ENCODE data around the gene DTNBP1.

The DTNBP1 gene

GRCh38 chr6:15691250-15691869 is 28.5 kb upstream of the DTNBP1 start:
- no peak overlapping the region for H3K4me3 ChIP-seq (ENCODE audit: low read length)
- TF ChIP-seq CTCF (conservative IDR thresholded peaks at IDR 0.05; ENCODE audit: low read depth, low read length) = peak; percentile 100
- DNase-seq (ENCODE audit: low read depth) = peak; percentile 53

- no peak for DNase-seq (ENCODE audit: low read depth)
- no peak for TF ChIP-seq CTCF (conservative IDR thresholded peaks at IDR 0.05; ENCODE audit: low read depth, low read length)
- H3K4me3 ChIP-seq (ENCODE audit: low read length) = no peak overlapping the region
Measured at GRCh38 chr6:15690510-15690909, 27.7 kb upstream of the DTNBP1 start.

GRCh38 chr6:15689586-15690482 is 27.0 kb upstream of the DTNBP1 start:
- no peak for TF ChIP-seq CTCF (conservative IDR thresholded peaks at IDR 0.05; ENCODE audit: low read depth, low read length)
- DNase-seq (ENCODE audit: low read depth) = no peak
- no peak overlapping the region for H3K4me3 ChIP-seq (ENCODE audit: low read length)

- no peak for TF ChIP-seq CTCF (conservative IDR thresholded peaks at IDR 0.05; ENCODE audit: low read depth, low read length)
- DNase-seq (ENCODE audit: low read depth) = no peak
- H3K4me3 ChIP-seq (ENCODE audit: low read length) = no peak overlapping the region
Measured at GRCh38 chr6:15685619-15686018, 22.8 kb upstream of the DTNBP1 start.

GRCh38 chr6:15682965-15683822 is 20.4 kb upstream of the DTNBP1 start:
- no peak for TF ChIP-seq CTCF (conservative IDR thresholded peaks at IDR 0.05; ENCODE audit: low read depth, low read length)
- DNase-seq (ENCODE audit: low read depth) = no peak
- H3K4me3 ChIP-seq (ENCODE audit: low read length) = no peak overlapping the region

- no peak overlapping the region for H3K4me3 ChIP-seq (ENCODE audit: low read length)
- no peak for TF ChIP-seq CTCF (conservative IDR thresholded peaks at IDR 0.05; ENCODE audit: low read depth, low read length)
- DNase-seq (ENCODE audit: low read depth) = no peak
Measured at GRCh38 chr6:15681946-15682345, 19.1 kb upstream of the DTNBP1 start.

Data from retinal pigment epithelial cell (primary cell).